GM12878 (cell line): ENCODE data around the gene MAGI2. TPM values are rescaled to one million over a fixed set of nuclear protein-coding genes. Genes with fewer than 3 reads are reported as not detected.

Source experiments
- ATAC-seq: fragments of 200-7000 bp; cut with Tn5 transposase; 3 replicates; pipeline ENCODE4 v1.9.1; 2020; ENCODE audit warnings: mild to moderate bottlenecking, moderate library complexity
- BruUV-seq: library from RNA; stranded (reverse); fragments of 400-500 nt; replicated peaks from 2 replicates; lab custom pipeline; 2021; lab: Mats Ljungman, UMichigan
- CTCF ChIA-PET: fragments of 300-600 bp; sonication (Branson Sonifier 250); formaldehyde crosslinking; extraction: SDS; loops from one replicate; lab custom pipeline; 2021; ENCODE audit warnings: inconsistent platforms; lab: Yijun Ruan, JAX
- POLR2A ChIA-PET: fragments of 350-600 bp; formaldehyde crosslinking; extraction: SDS; loops from one replicate; lab custom pipeline; 2021; ENCODE audit warnings: inconsistent platforms; lab: Charles Lee
- RAD21 ChIA-PET: fragments of 300-600 bp; sonication (Branson Sonifier 250); formaldehyde crosslinking; loops from one replicate; lab custom pipeline; 2023; ENCODE audit warnings: antibody characterized with exemption; ENCODE audit not compliant: unreplicated experiment; lab: Charles Lee
- SMC1A ChIA-PET: fragments of 300-600 bp; sonication (Branson Sonifier 250); formaldehyde crosslinking; loops from one replicate; lab custom pipeline; 2023; ENCODE audit not compliant: unreplicated experiment, uncharacterized antibody; lab: Charles Lee
- DNase-seq: peaks from one replicate; pipeline ENCODE4 v3.0.0-alpha.2; 2011; ENCODE audit warnings: low read depth, low spot score
- FAIRE-seq: peaks from 3 replicates; lab custom pipeline; 2011; peaks lifted over from hg19 to GRCh38; lab: Jason Lieb, UNC
- H2AFZ ChIP-seq: 2 replicates; pipeline ENCODE4 v1.6.0; 2011; ENCODE audit warnings: low read depth, low read length, control low read depth; ENCODE audit not compliant: control insufficient read depth
- H3K27ac ChIP-seq: 2 replicates; pipeline ENCODE4 v1.5.1; 2011; ENCODE audit warnings: control low read depth; ENCODE audit not compliant: control insufficient read depth, insufficient read depth
- H3K27me3 ChIP-seq, 2 experiments: replicated peaks in 1 of 2; 2 replicates each; pipeline versions ENCODE4 v1.6.0 to v1.6.1; 2011; ENCODE audit warnings: low read length in 1 of 2; ENCODE audit not compliant: control insufficient read depth in 2 of 2, insufficient read depth in 2 of 2
- H3K36me3 ChIP-seq, 2 experiments: 2 replicates each; pipeline ENCODE4 v1.5.1; 2011; ENCODE audit warnings: low read length in 1 of 2; ENCODE audit not compliant: control insufficient read depth in 2 of 2, insufficient read depth in 2 of 2
- H3K4me1 ChIP-seq: 2 replicates; pipeline ENCODE4 v1.6.1; 2011; ENCODE audit warnings: mild to moderate bottlenecking, low read length, moderate library complexity, mixed read lengths; ENCODE audit not compliant: control insufficient read depth, insufficient read depth
- H3K4me2 ChIP-seq: 2 replicates; pipeline ENCODE4 v1.6.0; 2011; ENCODE audit warnings: control low read depth; ENCODE audit not compliant: control insufficient read depth, insufficient read depth
- H3K4me3 ChIP-seq: fragments of 200-600 bp; sonication (generic); 2 replicates; pipeline ENCODE4 v1.5.1; 2016
- H3K79me2 ChIP-seq: 2 replicates; pipeline ENCODE4 v1.6.0; 2011; ENCODE audit warnings: low read length; ENCODE audit not compliant: control insufficient read depth, insufficient read depth
- H3K9ac ChIP-seq: 2 replicates; pipeline ENCODE4 v1.8.0; 2011; ENCODE audit warnings: low read length, control low read depth, mixed read lengths; ENCODE audit not compliant: control insufficient read depth, insufficient read depth
- H3K9me3 ChIP-seq: replicated peaks from 3 replicates; pipeline ENCODE4 v1.5.1; 2011; ENCODE audit warnings: mild to moderate bottlenecking, low read length; ENCODE audit not compliant: control insufficient read depth, insufficient read depth
- H4K20me1 ChIP-seq: 2 replicates; pipeline ENCODE4 v1.6.0; 2011; ENCODE audit not compliant: control insufficient read depth, insufficient read depth
- CEBPB ChIP-seq, 2 experiments: fragments of 150-350 bp in 1 of 2; IDR thresholded peaks; 2 replicates each; pipeline ENCODE4 v1.6.1; 2012 to 2014; ENCODE audit warnings: low read depth in 2 of 2, low read length in 2 of 2, borderline replicate concordance in 1 of 2, inconsistent platforms in 1 of 2
- E2F4 ChIP-seq: IDR thresholded peaks from 2 replicates; pipeline ENCODE4 v1.6.1; 2012; ENCODE audit warnings: low read depth, low read length, improper control_type of control experiment
- EGR1 ChIP-seq, 2 experiments: IDR thresholded peaks; 1 replicate in 1 of 2; 2 replicates in 1 of 2; pipeline ENCODE4 v1.6.1; 2011 to 2012; ENCODE audit warnings: low read depth in 2 of 2, low read length in 2 of 2, borderline replicate concordance in 1 of 2, mild to moderate bottlenecking in 1 of 2, moderate library complexity in 1 of 2
- FOS ChIP-seq: IDR thresholded peaks from 3 replicates; pipeline ENCODE4 v1.6.1; 2011; ENCODE audit warnings: borderline replicate concordance; ENCODE audit not compliant: insufficient read length; ENCODE audit errors: extremely low read depth
- HDAC6 ChIP-seq: fragments of 200-600 bp; sonication (generic); IDR thresholded peaks from one replicate; pipeline ENCODE4 v1.8.0; 2017; ENCODE audit warnings: antibody characterized with exemption; ENCODE audit not compliant: unreplicated experiment
- MAX ChIP-seq: IDR thresholded peaks from 2 replicates; pipeline ENCODE4 v1.6.1; 2012; ENCODE audit warnings: low read depth, low read length, improper control_type of control experiment
- MYB ChIP-seq: fragments of 150-350 bp; IDR thresholded peaks from 2 replicates; pipeline ENCODE4 v1.6.1; 2014; ENCODE audit warnings: mild to moderate bottlenecking, low read depth, low read length, borderline replicate concordance
- NFYB ChIP-seq: IDR thresholded peaks from 2 replicates; pipeline ENCODE4 v1.6.1; 2011; ENCODE audit warnings: low read depth, mild to moderate bottlenecking, low read length, improper control_type of control experiment, moderate library complexity; ENCODE audit not compliant: insufficient read depth
- RAD21 ChIP-seq: IDR thresholded peaks from 2 replicates; pipeline ENCODE4 v1.6.1; 2011; ENCODE audit warnings: mild to moderate bottlenecking, low read depth, low read length, moderate library complexity; ENCODE audit not compliant: insufficient read depth
- SIN3A ChIP-seq: IDR thresholded peaks from 2 replicates; pipeline ENCODE4 v1.6.1; 2012; ENCODE audit warnings: low read depth, low read length, improper control_type of control experiment
- YY1 ChIP-seq: IDR thresholded peaks from 2 replicates; pipeline ENCODE4 v1.6.1; 2011; ENCODE audit warnings: low read depth, mild to moderate bottlenecking, low read length
- ZNF217 ChIP-seq: fragments of 450-650 bp; IDR thresholded peaks from 2 replicates; pipeline ENCODE4 v1.6.1; 2017; ENCODE audit warnings: antibody characterized with exemption, mild to moderate bottlenecking
- ZNF24 ChIP-seq: fragments of 450-650 bp; IDR thresholded peaks from 2 replicates; pipeline ENCODE4 v1.6.1; 2017; ENCODE audit warnings: antibody characterized with exemption, mild to moderate bottlenecking
- ZZZ3 ChIP-seq: IDR thresholded peaks from 2 replicates; pipeline ENCODE4 v1.6.1; 2011; ENCODE audit warnings: low read depth; ENCODE audit not compliant: control insufficient read depth, insufficient read length
- WGBS: methylation state at CpG from one replicate; pipeline ENCODE4 v1.1.6; 2016; ENCODE audit warnings: low lambda C conversion rate; ENCODE audit not compliant: insufficient replicate concordance, insufficient coverage; ENCODE audit errors: missing lambda C conversion rate; 5-methylcytosine and 5-hydroxymethylcytosine counted together
- in situ Hi-C: fragments of 300-500 bp; cut with MboI; formaldehyde crosslinking; loops from 9 replicates; pipeline ENCODE4 v1.14.3; 2018; ENCODE audit warnings: mixed read lengths
- intact Hi-C: fragments of 100-400 bp; cut with micrococcal nuclease; formaldehyde crosslinking; loops from one replicate; pipeline ENCODE4 v1.14.2; 2022; ENCODE audit not compliant: unreplicated experiment
- polyA plus RNA-seq, 11 experiments: library from polyadenylated mRNA; depleted of rRNA in 4 of 11; unstranded in 6 of 11; stranded (reverse) in 5 of 11; fragments of >200 nt; fragmentation: Nextera tagmentation in 4 of 11; fragmentation: Illumina TruSeq in 1 of 11; extraction: Ambion mirVana in 4 of 11; extraction: Trizol in 1 of 11; gene quantifications; 1 replicate in 1 of 11; 2 replicates in 10 of 11; pipeline versions ENCODE4 v1.2.1 to v1.2.3, GENCODE V29; 2011 to 2016; ENCODE audit warnings: inconsistent platforms in 2 of 11, missing spikeins in 2 of 11, low read depth in 1 of 11
- total RNA-seq, 4 experiments: library from RNA; depleted of rRNA in 3 of 4; stranded (reverse); fragments of >200 nt in 3 of 4; fragmentation: Illumina TruSeq in 1 of 4; extraction: Trizol in 1 of 4; gene quantifications; 2 replicates each; pipeline versions ENCODE4 v1.2.1 to v1.2.3, GENCODE V29; 2013 to 2021

The MAGI2 gene
- total and polyA plus RNA-seq, 10 of the 15 experiments (the other 5 are each of a cell fraction or from before 2014, with no cell fraction given): 0.01 to 0.31 (median 0.05) TPM; not detected in 2

GRCh38 chr7:78146546-78146945 is 1306.9 kb downstream of the MAGI2 start:
- no peak for ATAC-seq
- H3K4me2 ChIP-seq: no peak overlapping the region
- in situ Hi-C loops: no loop called here
- H4K20me1 ChIP-seq: no peaks in the 10 kb centered on the region
- BruUV-seq: no TSS peak
- H3K9me3 ChIP-seq: no peaks in the 10 kb centered on the region
- no peak overlapping the region for H3K9ac ChIP-seq
- no peaks in the 10 kb centered on the region for H3K4me1 ChIP-seq
- FAIRE-seq: no peak
- SMC1A ChIA-PET: no interaction called here
- no peak overlapping the region for H3K27ac ChIP-seq
- intact Hi-C loops: no loop called here
- H3K79me2 ChIP-seq: no peaks in the 10 kb centered on the region
- H2AFZ ChIP-seq: no peak overlapping the region
- CTCF ChIA-PET: no interaction called here
- H3K36me3 ChIP-seq: no peaks in the 10 kb centered on the region
- RAD21 ChIA-PET: no interaction called here
- no peaks in the 10 kb centered on the region; a peak in 1 of 4 replicates for H3K27me3 ChIP-seq
- DNase-seq: no peak
- POLR2A ChIA-PET: no interaction called here
- TF ChIP-seq YY1 (no peak), RAD21 (no peak), EGR1 (IDR thresholded peaks at IDR 0.05; ENCODE audit: borderline replicate concordance in 1 of 2, low read depth in 2 of 2, low read length in 2 of 2) (no peak), MAX (no peak), HDAC6 (no peak), FOS (no peak), ZNF217 (no peak), SIN3A (no peak), ZNF24 (no peak)
- H3K4me3 ChIP-seq: no peak overlapping the region

- ChIA-PET SMC1A (interaction anchor here (0.5 to 1.7 kb wide), 2 partner anchors 9 to 336 kb away, joined by 3 to 4 read pairs; no protein-coding TSS in a partner anchor), POLR2A (no interaction called here), RAD21 (no interaction called here), CTCF (no interaction called here)
- in situ Hi-C loops: no loop called here
- no peak overlapping the region for H3K4me2 ChIP-seq
- H2AFZ ChIP-seq: no peak overlapping the region
- no peaks in the 10 kb centered on the region for H3K36me3 ChIP-seq
- H3K27me3 ChIP-seq: no peaks in the 10 kb centered on the region
- no peaks in the 10 kb centered on the region for H4K20me1 ChIP-seq
- 24% methylated on average over 2 of the region's 2 CpGs for WGBS
- ATAC-seq (no peak), FAIRE-seq (no peak), DNase-seq (no peak)
- no peak overlapping the region for H3K27ac ChIP-seq
- no peaks in the 10 kb centered on the region for H3K79me2 ChIP-seq
- H3K9me3 ChIP-seq: no peaks in the 10 kb centered on the region
- TF ChIP-seq NFYB (no peak), ZZZ3 (no peak), CEBPB (IDR thresholded peaks at IDR 0.05; ENCODE audit: borderline replicate concordance in 1 of 2, low read depth in 2 of 2, low read length in 2 of 2) (no peak), E2F4 (no peak), MYB (no peak)
- no peak overlapping the region for H3K4me3 ChIP-seq
- intact Hi-C loops: no loop called here
- H3K9ac ChIP-seq: no peak overlapping the region
- H3K4me1 ChIP-seq: no peaks in the 10 kb centered on the region
- no TSS peak for BruUV-seq
Measured at GRCh38 chr7:78143661-78144060, 1309.8 kb downstream of the MAGI2 start.
